ENCODE measurements around the gene OSBPL6.

Gene OSBPL6

GRCh38 chr2:178199334-178199733 is 5.0 kb downstream of the OSBPL6 start:
- no peak for DNase-seq

DNA sequence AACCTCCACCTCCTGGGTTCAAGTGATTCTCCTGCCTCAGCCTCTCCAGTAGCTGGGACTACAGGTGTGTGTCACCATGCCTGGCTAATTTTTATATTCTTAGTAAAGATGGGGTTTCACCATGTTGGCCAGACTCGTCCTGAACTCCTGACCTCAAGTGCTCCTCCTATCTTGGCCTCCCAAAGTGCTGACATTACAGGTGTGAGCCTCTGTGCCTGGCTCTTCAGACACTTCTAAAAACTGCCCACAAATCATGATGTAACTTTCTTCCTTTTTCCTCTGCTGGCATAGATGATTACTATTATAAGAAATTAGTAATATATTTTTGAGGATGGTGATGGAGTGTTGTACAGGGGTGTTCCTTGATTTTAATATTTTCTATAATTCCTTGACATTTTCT is 6.0 kb downstream of the OSBPL6 start:
- no peak for DNase-seq

DNA sequence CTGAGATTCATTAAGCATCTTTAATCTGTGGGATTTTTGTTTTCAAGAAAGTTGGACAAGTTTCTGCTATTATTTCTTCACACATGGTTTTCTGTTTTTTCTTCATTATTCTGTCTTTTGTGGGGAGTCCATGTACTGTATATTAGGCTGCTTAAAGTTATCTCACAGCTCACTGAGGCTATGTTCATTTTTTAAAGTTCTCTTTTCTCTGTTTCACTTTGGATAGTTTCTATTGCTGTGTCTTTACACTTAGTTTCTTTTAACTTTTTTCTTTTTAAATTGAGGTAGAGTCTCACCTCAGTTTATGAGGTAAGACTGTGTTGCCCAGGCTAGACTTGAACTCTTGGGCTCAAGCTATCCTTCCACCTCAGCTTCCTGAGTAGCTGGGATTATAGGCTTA is 8.6 kb downstream of the OSBPL6 start:
- DNase-seq, result no peak

- DNase-seq, result no peak
These were observed 10.7 kb downstream of the OSBPL6 start for GRCh38 chr2:178204977-178205376.

- DNase-seq, result no peak
These were observed 11.7 kb downstream of the OSBPL6 start for GRCh38 chr2:178205853-178206521.

GRCh38 chr2:178208336-178208735 is 14.0 kb downstream of the OSBPL6 start:
- no peak for DNase-seq

DNA sequence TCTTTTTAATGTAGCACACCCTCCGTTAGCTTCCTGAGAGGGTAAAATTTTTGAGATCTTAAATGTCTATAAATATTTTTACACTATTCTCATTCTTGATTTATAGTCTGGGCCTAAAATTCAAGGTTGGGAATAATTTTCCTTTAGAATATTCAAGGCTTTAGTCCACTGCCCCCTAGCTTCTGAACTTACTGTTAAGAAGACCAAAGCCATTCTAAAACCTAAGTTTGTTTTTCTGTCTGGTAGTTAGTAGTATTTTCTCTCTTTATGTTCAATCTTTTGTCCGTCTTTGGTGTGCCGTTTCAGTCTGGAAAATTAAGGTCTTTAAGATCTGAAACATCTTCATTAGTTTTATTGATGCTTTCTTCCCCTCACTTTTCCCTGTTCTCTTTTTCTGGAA is 14.5 kb downstream of the OSBPL6 start:
- DNase-seq, result no peak

DNA sequence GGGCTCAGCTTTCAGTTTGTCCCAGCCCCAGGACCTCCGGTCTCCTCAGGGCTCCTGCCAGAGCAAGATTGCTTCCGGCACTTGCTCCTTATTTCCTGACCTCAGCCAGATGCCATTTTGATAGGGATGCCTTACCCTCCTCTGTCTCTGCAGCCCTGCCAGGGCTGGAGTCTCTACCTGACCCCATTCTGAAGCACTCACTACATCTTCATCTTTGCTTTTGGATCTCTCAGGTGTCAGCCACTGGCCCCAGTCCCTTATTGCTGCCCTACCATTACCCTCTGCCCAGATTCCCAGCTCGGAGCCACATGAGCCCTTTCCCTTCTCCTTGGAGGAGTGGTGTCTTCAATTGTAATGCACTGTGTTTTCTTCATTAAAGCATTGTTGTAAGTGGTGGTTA is 17.1 kb downstream of the OSBPL6 start:
- no peak for DNase-seq

DNA sequence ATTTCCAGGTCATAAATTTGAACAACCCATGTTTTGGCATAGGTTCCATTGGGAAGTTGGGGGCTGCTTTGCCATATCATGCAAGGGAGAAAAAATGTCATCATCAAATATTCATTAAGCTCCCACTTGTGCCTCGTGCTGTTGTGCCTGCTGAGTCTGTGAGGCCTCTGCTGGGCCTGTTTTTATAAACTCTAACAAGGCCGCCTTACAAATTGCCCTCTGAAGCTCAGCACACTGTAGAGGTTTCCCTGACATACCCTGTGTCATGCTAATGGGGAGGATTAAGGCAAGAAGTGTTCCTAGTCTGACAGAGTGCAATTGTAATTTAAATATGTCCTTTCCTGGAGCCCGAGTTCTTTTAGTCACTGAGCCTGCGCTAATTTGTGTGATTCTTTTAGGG is 17.6 kb downstream of the OSBPL6 start:
- no peak for DNase-seq

DNA sequence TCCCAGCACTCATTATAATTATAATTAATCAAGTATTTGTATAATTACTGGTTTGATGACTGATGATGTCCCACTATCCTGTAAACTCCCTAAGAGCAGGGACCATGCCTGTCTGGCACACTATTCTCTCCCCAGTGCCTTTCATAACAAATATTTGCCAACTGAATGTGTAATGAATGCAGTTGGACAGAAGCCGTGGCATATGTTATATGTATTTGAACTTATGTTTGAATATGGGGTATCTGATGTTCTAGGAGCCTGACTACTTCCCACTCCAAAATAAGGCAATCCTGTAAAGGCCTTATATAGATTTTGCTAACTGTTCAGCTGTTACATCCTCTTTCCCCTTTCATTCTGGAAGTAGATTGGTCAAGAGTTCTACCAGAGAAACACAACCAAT is 19.7 kb downstream of the OSBPL6 start:
- no peak for DNase-seq

DNA sequence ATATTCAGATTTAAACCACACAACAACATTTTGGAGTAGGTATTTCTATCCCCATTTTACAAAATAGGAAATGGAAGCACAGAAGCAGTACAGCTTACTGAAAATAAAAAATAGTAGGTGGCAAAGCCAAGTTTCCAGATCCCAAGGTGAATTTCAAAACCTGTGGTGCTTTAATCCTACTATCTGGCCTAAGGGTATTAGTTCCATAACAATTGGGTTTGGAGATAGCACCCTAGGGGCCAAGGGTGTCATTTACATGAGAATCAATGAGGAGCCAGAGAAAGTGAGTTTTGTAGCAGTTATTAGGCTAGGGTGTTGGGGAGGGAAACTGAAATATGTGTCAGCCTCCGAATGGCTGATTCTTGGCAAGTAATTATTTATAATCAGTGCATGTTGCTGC is 24.9 kb downstream of the OSBPL6 start:
- DNase-seq, result no peak

- no peak for DNase-seq
These were observed 26.5 kb downstream of the OSBPL6 start for GRCh38 chr2:178220814-178221213.

GRCh38 chr2:178221556-178221955 is 27.2 kb downstream of the OSBPL6 start:
- no peak for DNase-seq

- no peak for DNase-seq
These were observed 29.5 kb downstream of the OSBPL6 start for GRCh38 chr2:178223806-178224205.

GRCh38 chr2:178225006-178225805 is 30.9 kb downstream of the OSBPL6 start:
- no peak for DNase-seq

DNA sequence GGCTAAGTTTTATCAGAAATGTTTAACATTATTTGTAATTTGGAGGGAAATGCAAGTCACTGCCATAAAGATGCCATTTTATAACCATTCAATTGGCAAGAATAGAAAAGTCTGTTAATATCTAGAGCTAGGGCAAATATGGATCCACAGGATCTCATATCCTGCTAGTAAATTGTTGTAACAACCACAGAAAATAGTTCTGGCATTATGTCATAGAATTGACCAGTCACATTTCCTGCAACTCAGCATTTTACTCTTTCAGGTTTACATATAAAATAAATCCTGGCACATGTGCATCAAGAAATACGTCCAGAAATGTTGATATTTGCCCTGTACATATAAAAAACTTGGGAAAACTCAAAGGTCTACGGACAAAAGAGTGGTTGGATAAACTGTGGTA is 32.9 kb downstream of the OSBPL6 start:
- no peak for DNase-seq

- DNase-seq, result no peak
These were observed 35.6 kb downstream of the OSBPL6 start for GRCh38 chr2:178229927-178230326.

- no peak for DNase-seq
These were observed 36.1 kb downstream of the OSBPL6 start for GRCh38 chr2:178230396-178230795.

DNA sequence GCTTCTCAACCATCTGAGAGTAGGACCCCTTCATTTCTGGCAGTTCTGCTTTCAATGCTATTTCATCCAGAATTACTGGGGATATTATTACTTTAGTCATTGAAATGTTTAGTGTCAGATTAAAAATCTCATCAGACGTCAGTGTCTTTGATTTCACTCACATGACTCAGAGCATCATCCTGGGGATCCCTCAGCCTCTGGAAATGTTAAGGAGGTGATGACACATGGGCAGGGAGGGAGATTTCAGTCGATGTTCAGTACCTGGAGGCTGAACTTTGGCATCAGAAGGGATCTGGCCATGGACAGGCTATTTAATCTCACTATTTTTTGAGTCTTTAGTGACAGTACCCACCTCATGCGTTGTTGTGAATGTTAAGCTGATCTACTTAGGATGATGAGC is 39.1 kb downstream of the OSBPL6 start:
- DNase-seq, result no peak

DNA sequence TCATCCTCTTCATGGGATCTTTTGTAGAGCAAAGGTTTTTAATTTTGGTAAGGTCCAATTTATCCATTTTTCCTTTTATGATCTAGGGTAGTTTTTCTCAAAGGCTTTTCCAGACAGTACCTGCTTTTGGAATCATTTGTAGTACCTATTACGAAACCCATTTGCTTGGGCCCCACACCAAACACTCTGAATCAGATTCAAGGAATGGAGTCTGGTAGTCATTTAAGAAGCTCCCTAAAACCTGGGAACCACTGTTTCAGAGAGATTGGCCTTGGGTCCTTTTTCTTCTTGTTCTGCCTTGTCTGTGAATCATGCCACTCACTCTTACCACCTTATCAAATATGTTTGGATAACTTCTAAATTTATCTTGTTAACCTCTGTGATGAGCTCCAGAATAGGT is 40.3 kb downstream of the OSBPL6 start:
- DNase-seq, result no peak

GRCh38 chr2:178237488-178238153 is 43.3 kb downstream of the OSBPL6 start:
- DNase-seq, result no peak

GRCh38 chr2:178238154-178238521 is 43.8 kb downstream of the OSBPL6 start:
- no peak for DNase-seq

- DNase-seq, result no peak
These were observed 44.4 kb downstream of the OSBPL6 start for GRCh38 chr2:178238750-178239149.

DNA sequence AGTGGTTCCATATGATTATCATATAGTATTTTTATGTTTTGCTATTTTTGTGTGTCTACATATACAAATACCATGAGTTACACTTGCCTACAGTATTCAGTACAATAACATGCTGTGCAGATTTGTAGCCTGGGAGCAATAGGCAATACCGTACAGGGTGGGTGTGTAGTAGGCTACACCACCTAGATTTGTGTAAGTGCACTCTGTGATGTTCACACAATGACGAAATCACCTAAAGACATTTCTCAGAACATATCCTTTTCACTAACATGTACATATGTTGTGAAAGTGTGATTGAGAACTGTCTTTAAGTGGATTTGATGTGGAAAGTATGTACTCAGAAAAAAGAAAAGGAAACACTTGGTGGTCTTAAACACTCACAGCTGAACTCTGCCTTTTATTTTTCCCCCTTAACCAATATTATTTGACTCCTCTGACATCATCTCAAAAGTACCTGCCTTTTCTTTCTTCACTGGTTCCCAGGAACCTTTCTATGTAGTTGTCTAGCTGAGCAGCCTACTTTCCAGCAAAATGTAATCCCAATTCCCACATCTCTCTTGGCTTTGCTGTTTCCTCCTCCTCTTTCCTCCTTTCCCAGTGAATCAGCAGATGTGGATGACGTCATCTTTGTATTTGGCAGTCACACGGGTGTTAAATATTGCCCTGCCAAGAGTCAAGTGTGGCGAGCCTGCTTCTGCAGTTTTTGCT is 47.7 kb downstream of the OSBPL6 start:
- DNase-seq, result no peak

All from activated effector memory CD4-positive, alpha-beta T cell treated with anti-CD3 and anti-CD28 coated beads, Interleukin-2, amount 50 U/mL, for 16 hours (primary cell).